A549 treated with AZD9567 at 1 μM for 4 hours (cell line): ENCODE data around the gene EID2. TPM values are rescaled to one million over a fixed set of nuclear protein-coding genes. Genes with fewer than 3 reads are reported as not detected.

Experiments
- total RNA-seq: library from RNA; stranded (reverse); fragments of 200-300 nt; extraction: Qiagen RNA extraction; gene quantifications from 5 replicates; pipeline ENCODE4 v1.2.3, GENCODE V29; 2022; ENCODE audit not compliant: insufficient read depth

EID2 gene
- total RNA-seq = 32.5 to 48.7 TPM (median 45.4 TPM) in 5 replicates

GRCh38 chr19:39539518-39540332 is at the start of gene EID2:
Gene EID2 (minus strand): TSS chr19:39540161. CDS start chr19:39540079, 82 bp downstream.

GRCh38 chr19:39532233-39533002 is 7.5 kb downstream of the EID2 start, which contains the start of gene EID2B:
Gene EID2B (minus strand): TSS chr19:39532852. CDS start chr19:39532802, 50 bp downstream.

GRCh38 chr19:39514840-39515550 is 25.0 kb downstream of the EID2 start, which contains the start of gene SELENOV:
Gene SELENOV (plus strand): TSS chr19:39515139. CDS start chr19:39515213, 74 bp downstream.

GRCh38 chr19:39498798-39499642 is 40.9 kb downstream of the EID2 start, which contains the start of gene DLL3:
Gene DLL3 (plus strand): TSS chr19:39498947. CDS start chr19:39498975, 28 bp downstream.

Other genes with a start within 250 kb of the EID2 start
- 0.13 to 0.16 TPM in 2 of 5 replicates, not detected in the others for gene IFNL1, start 243.8 kb downstream of the EID2 start, total RNA-seq
- gene LRFN1, start 219.3 kb downstream of the EID2 start, total RNA-seq = 5.9 to 10.7 TPM (median 8.9 TPM) in 5 replicates
- 0.45 to 0.82 TPM (median 0.62 TPM) in 3 of 5 replicates, not detected in the others for gene GMFG, start 204.1 kb downstream of the EID2 start, total RNA-seq
- 115 to 174 TPM (median 166 TPM) in 5 replicates for gene SAMD4B, start 197.7 kb downstream of the EID2 start, total RNA-seq
- gene PAF1, start 149.1 kb downstream of the EID2 start, total RNA-seq = 72.0 to 80.3 TPM (median 72.6 TPM) in 5 replicates
- gene MED29, start 148.8 kb downstream of the EID2 start, total RNA-seq = 73.8 to 80.0 TPM (median 75.8 TPM) in 5 replicates
- gene ZFP36, start 133.3 kb downstream of the EID2 start, total RNA-seq = 166 to 245 TPM (median 209 TPM) in 5 replicates
- gene PLEKHG2, start 127.5 kb downstream of the EID2 start, total RNA-seq = 49.0 to 86.4 TPM (median 78.5 TPM) in 5 replicates
- gene RPS16, start 104.2 kb downstream of the EID2 start, total RNA-seq = 5,938 to 7,845 TPM (median 7,337 TPM) in 5 replicates
- gene SUPT5H, start 94.6 kb downstream of the EID2 start, total RNA-seq = 143 to 205 TPM (median 186 TPM) in 5 replicates
- gene TIMM50, start 59.3 kb downstream of the EID2 start, total RNA-seq = 179 to 235 TPM (median 217 TPM) in 5 replicates
- gene DLL3, start 41.2 kb downstream of the EID2 start, total RNA-seq = 3.6 to 11.6 TPM (median 10.2 TPM) in 5 replicates
- not detected in 5 replicates for gene SELENOV, start 25.0 kb downstream of the EID2 start, total RNA-seq
- gene EID2B, start 7.3 kb downstream of the EID2 start, total RNA-seq = 8.2 to 12.8 TPM (median 8.7 TPM) in 5 replicates
- gene LGALS13, start 62.4 kb upstream of the EID2 start, total RNA-seq = not detected in 5 replicates
- gene LGALS16, start 115.8 kb upstream of the EID2 start, total RNA-seq = not detected in 5 replicates
- not detected in 5 replicates for gene LGALS14, start 164.3 kb upstream of the EID2 start, total RNA-seq
- not detected in 5 replicates for gene CLC, start 197.9 kb upstream of the EID2 start, total RNA-seq
- not detected in 5 replicates for gene LEUTX, start 238.7 kb upstream of the EID2 start, total RNA-seq